Measurements from ENCODE around the gene CEP164. TPM values are rescaled to one million over a fixed set of nuclear protein-coding genes. Genes with fewer than 3 reads are reported as not detected.
A peak's percentile ranks its signal among the peaks of the same experiment; 100 is the strongest.
"Not testable (repeated sequence)": the region's sequence is repeated elsewhere in the genome, so short reads cannot be mapped to it uniquely, and the experiment has no call there.

The CEP164 gene
- total and polyA plus RNA-seq, 3 donors from 2014 or later = 83.3 to 157 (median 111) TPM

DNA sequence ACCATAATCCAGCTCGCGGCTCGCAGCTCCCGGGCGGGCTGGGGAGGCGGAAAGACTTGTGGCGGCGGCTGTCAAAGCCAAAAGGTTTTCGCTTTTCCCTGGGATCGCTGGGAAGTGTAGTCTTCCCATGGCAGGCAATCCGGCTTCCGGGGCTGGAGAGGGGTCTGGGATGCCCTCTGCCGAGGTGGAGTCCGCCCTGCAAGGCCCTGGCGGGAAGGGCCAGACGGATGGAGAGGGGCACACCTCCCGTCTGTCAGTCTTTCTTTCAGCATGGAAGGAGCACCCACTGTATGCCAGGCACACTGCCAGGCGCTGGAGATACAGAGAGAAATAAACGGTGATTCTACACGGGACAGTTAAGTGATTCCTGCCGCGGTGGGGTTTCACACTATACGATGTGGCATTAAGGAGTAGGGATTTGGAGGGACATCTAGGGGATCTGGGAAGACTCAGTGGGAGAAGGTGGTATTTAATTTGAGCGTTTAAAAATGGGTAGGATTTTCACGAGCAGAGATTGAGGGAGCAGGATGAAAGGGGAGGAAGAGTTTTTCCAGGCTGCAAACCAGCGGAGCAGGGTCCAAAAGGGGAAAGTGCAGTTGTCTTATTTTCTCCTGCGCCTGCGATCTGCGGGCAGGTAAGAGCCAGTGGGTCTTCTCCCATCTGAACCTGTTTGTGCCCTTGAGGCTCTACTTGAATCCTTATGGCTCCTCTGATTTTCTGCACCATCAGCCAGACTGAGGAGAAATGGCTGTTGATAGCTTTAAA is 11.3 kb upstream of the CEP164 start, which contains the start of gene BACE1:
Gene BACE1, minus strand, starts transcription at position 60 of the 765 bp plus-strand sequence. CDS start 461 bp downstream, outside the sequence.
- 4 to 7% methylated on average over 13 to 29 of the region's 29 CpGs for WGBS, 2 donors
- peak within 1 kb of the TSS; percentile 67 to 74 for H3K4me3 ChIP-seq
- TF ChIP-seq, protein P1, sequence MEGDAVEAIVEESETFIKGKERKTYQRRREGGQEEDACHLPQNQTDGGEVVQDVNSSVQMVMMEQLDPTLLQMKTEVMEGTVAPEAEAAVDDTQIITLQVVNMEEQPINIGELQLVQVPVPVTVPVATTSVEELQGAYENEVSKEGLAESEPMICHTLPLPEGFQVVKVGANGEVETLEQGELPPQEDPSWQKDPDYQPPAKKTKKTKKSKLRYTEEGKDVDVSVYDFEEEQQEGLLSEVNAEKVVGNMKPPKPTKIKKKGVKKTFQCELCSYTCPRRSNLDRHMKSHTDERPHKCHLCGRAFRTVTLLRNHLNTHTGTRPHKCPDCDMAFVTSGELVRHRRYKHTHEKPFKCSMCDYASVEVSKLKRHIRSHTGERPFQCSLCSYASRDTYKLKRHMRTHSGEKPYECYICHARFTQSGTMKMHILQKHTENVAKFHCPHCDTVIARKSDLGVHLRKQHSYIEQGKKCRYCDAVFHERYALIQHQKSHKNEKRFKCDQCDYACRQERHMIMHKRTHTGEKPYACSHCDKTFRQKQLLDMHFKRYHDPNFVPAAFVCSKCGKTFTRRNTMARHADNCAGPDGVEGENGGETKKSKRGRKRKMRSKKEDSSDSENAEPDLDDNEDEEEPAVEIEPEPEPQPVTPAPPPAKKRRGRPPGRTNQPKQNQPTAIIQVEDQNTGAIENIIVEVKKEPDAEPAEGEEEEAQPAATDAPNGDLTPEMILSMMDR (IDR thresholded peaks at IDR 0.05) = peak; percentile 24 to 40 (median 31)
- no peak for TF ChIP-seq POLR2A (IDR thresholded peaks at IDR 0.05)
- no peaks in the 10 kb centered on the region for H3K36me3 ChIP-seq (ENCODE audit: low read depth, missing control alignments)
- intact Hi-C loops (cut with DNase I; ENCODE audit: low total_unique reads) = no loop called here
- peaks cover 20% of the 10 kb centered on the region for H3K4me1 ChIP-seq
- peak; percentile 89 for DNase-seq
- H3K27ac ChIP-seq = peak within 1 kb of the TSS in 1 of 2 donors; percentile 50
- no peaks in the 10 kb centered on the region for H3K9me3 ChIP-seq
- no peaks in the 10 kb centered on the region for H3K27me3 ChIP-seq

- TF ChIP-seq, protein P1 (IDR thresholded peaks at IDR 0.05) = no peak
- TF ChIP-seq POLR2A (IDR thresholded peaks at IDR 0.05) = no peak
- intact Hi-C loops (cut with DNase I; ENCODE audit: low total_unique reads) = no loop called here
- H3K27me3 ChIP-seq = no peaks in the 10 kb centered on the region
Measured at GRCh38 chr11:117318738-117319137, 8.9 kb upstream of the CEP164 start.

GRCh38 chr11:117319214-117319840 is 8.3 kb upstream of the CEP164 start:
- Histone ChIP-seq H3K27me3 (no peaks in the 10 kb centered on the region), H3K4me3 (no peak overlapping the region), H3K36me3 (ENCODE audit: low read depth, missing control alignments) (no peaks in the 10 kb centered on the region), H3K4me1 (peaks cover 20% of the 10 kb centered on the region), H3K9me3 (no peaks in the 10 kb centered on the region), H3K27ac (peak overlapping the region; percentile 9 to 46)
- TF ChIP-seq, protein P1 (IDR thresholded peaks at IDR 0.05) = no peak
- no peak for TF ChIP-seq POLR2A (IDR thresholded peaks at IDR 0.05)
- 51 to 61% methylated on average over 5 of the region's 5 CpGs for WGBS, 2 donors
- intact Hi-C loops (cut with DNase I; ENCODE audit: low total_unique reads) = no loop called here
- DNase-seq = no peak

More at GRCh38 chr11:117318738-117319137, 8.9 kb upstream of the CEP164 start:
- Histone ChIP-seq H3K36me3 (ENCODE audit: low read depth, missing control alignments) (no peaks in the 10 kb centered on the region), H3K4me1 (peaks cover 20% of the 10 kb centered on the region), H3K27ac (no peak overlapping the region), H3K9me3 (no peaks in the 10 kb centered on the region), H3K4me3 (no peak overlapping the region)
- no peak for DNase-seq
- 78 to 83% methylated on average over 7 of the region's 7 CpGs for WGBS, 2 donors

DNA sequence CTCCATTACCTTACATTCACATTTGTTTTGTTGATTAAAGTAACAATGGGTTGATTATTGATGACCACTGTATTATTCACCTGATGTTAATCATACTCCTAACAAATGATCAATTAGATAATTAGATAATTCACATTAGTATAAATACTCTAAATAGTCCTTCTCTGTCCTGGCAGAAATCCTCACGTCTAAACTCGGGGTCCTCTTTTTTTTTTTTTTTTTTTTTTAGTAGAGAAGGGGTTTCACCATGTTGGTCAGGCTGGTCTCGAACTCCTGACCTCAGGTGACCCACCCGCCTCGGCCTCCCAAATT is 443 bp upstream of the CEP164 start:
- H3K9me3 ChIP-seq; DNase-seq; H3K27me3 ChIP-seq; H3K4me1 ChIP-seq; intact Hi-C loops (cut with DNase I; ENCODE audit: low total_unique reads); H3K36me3 ChIP-seq (ENCODE audit: low read depth, missing control alignments): not testable (repeated sequence)
- peak overlapping the region; percentile 67 to 83 for H3K4me3 ChIP-seq
- 7 to 9% methylated on average over 5 of the region's 5 CpGs for WGBS, 2 donors
- H3K27ac ChIP-seq = peak overlapping the region in 1 of 2 donors; percentile 90

- peak overlapping the region; percentile 67 to 83 for H3K4me3 ChIP-seq
- H3K27ac ChIP-seq = peak overlapping the region; percentile 82 to 90
- H3K9me3 ChIP-seq = no peaks in the 10 kb centered on the region
- intact Hi-C loops (cut with DNase I; ENCODE audit: low total_unique reads) = no loop called here
- TF ChIP-seq, protein P1 (IDR thresholded peaks at IDR 0.05) = no peak
- TF ChIP-seq POLR2A (IDR thresholded peaks at IDR 0.05) = no peak
- 3% methylated on average over 15 of the region's 15 CpGs for WGBS, 2 donors
- H3K4me1 ChIP-seq = peaks cover 3% of the 10 kb centered on the region
- H3K27me3 ChIP-seq = no peaks in the 10 kb centered on the region
- DNase-seq = peak; percentile 58
- H3K36me3 ChIP-seq (ENCODE audit: low read depth, missing control alignments) = no peaks in the 10 kb centered on the region
Measured at GRCh38 chr11:117328375-117329010, 839 bp downstream of the CEP164 start.
